Osteoblast (primary cell): ENCODE measurements around the gene PLCXD3. TPM values are rescaled to one million over a fixed set of nuclear protein-coding genes. Genes with fewer than 3 reads are reported as not detected.

Experiments
- DNase-seq: peaks from one replicate; pipeline ENCODE4 v3.0.0; 2011; ENCODE audit warnings: low spot score, mixed read lengths; ENCODE audit not compliant: insufficient read length; ENCODE audit errors: missing footprints
- H2AFZ ChIP-seq: 2 replicates; pipeline ENCODE4 v1.6.0; 2011; ENCODE audit warnings: mild to moderate bottlenecking, low read length
- H3K27ac ChIP-seq: 2 replicates; pipeline ENCODE4 v1.5.1; 2011; ENCODE audit warnings: mild to moderate bottlenecking, low read depth, low read length, moderate library complexity
- H3K27me3 ChIP-seq: 2 replicates; pipeline ENCODE4 v1.6.0; 2012; ENCODE audit warnings: mild to moderate bottlenecking, control low read depth, inconsistent platforms, low read length, moderate library complexity; ENCODE audit not compliant: insufficient read depth
- H3K36me3 ChIP-seq: 2 replicates; pipeline ENCODE4 v1.5.1; 2011; ENCODE audit warnings: mild to moderate bottlenecking, low read length, control low read depth, moderate library complexity; ENCODE audit not compliant: insufficient read depth
- H3K4me1 ChIP-seq: 2 replicates; pipeline ENCODE4 v1.5.1; 2011; ENCODE audit warnings: mild to moderate bottlenecking, low read length, control low read depth, moderate library complexity; ENCODE audit not compliant: insufficient read depth
- H3K4me2 ChIP-seq: 2 replicates; pipeline ENCODE4 v1.6.0; 2011; ENCODE audit warnings: mild to moderate bottlenecking, low read length; ENCODE audit not compliant: insufficient read depth
- H3K4me3 ChIP-seq: fragments of 200-600 bp; sonication (generic); 3 replicates; pipeline ENCODE4 v1.5.1; 2012; ENCODE audit warnings: mild to moderate bottlenecking, low read length, inconsistent platforms; ENCODE audit not compliant: insufficient read depth
- H3K79me2 ChIP-seq: 2 replicates; pipeline ENCODE4 v1.6.0; 2012; ENCODE audit warnings: mild to moderate bottlenecking, low read length, control low read depth, inconsistent platforms; ENCODE audit not compliant: insufficient read depth
- H3K9me3 ChIP-seq: 2 replicates; pipeline ENCODE4 v1.5.1; 2011; ENCODE audit warnings: low read depth, low read length, control low read depth
- H4K20me1 ChIP-seq: 2 replicates; pipeline ENCODE4 v1.6.0; 2012; ENCODE audit warnings: mild to moderate bottlenecking, low read length, control low read depth; ENCODE audit not compliant: insufficient read depth
- CTCF ChIP-seq: IDR thresholded peaks from 2 replicates; pipeline ENCODE4 v1.5.1; 2011; ENCODE audit warnings: mild to moderate bottlenecking, low read depth, low read length, moderate library complexity; ENCODE audit errors: extremely low read depth
- total RNA-seq: library from RNA; depleted of rRNA; stranded (reverse); fragments of >200 nt; gene quantifications from 2 replicates; pipeline ENCODE4 v1.2.3, GENCODE V29; 2012

PLCXD3 gene
- total RNA-seq, 1 donor: 0.36 TPM

- H3K27me3 ChIP-seq: no peaks in the 10 kb centered on the region
- no peak overlapping the region for H3K27ac ChIP-seq
- no peaks in the 10 kb centered on the region for H3K36me3 ChIP-seq
- no peaks in the 10 kb centered on the region for H3K9me3 ChIP-seq
- DNase-seq: peak; percentile 35
- H3K4me2 ChIP-seq: no peak overlapping the region
- H4K20me1 ChIP-seq: no peaks in the 10 kb centered on the region
- H3K4me3 ChIP-seq: no peak overlapping the region
- H2AFZ ChIP-seq: no peak overlapping the region
- H3K79me2 ChIP-seq: no peaks in the 10 kb centered on the region
- H3K4me1 ChIP-seq: no peaks in the 10 kb centered on the region
- TF ChIP-seq CTCF: peak; percentile 76
Measured at GRCh38 chr5:41270423-41271251, 239.8 kb downstream of the PLCXD3 start.

GRCh38 chr5:41268894-41269293 lies 241.5 kb downstream of the PLCXD3 start:
- no peak overlapping the region for H2AFZ ChIP-seq
- H3K9me3 ChIP-seq: no peaks in the 10 kb centered on the region
- peaks cover 5% of the 10 kb centered on the region for H3K27me3 ChIP-seq

GRCh38 chr5:41266377-41266776 lies 244.0 kb downstream of the PLCXD3 start:
- TF ChIP-seq CTCF: no peak
- no peaks in the 10 kb centered on the region for H3K9me3 ChIP-seq
- H3K79me2 ChIP-seq: no peaks in the 10 kb centered on the region
- no peak overlapping the region for H3K4me2 ChIP-seq
- no peak overlapping the region for H3K4me3 ChIP-seq
- H3K4me1 ChIP-seq: no peaks in the 10 kb centered on the region
- no peak for DNase-seq
- peaks cover 5% of the 10 kb centered on the region for H3K27me3 ChIP-seq
- no peaks in the 10 kb centered on the region for H4K20me1 ChIP-seq
- H2AFZ ChIP-seq: no peak overlapping the region
- H3K27ac ChIP-seq: no peak overlapping the region
- H3K36me3 ChIP-seq: no peaks in the 10 kb centered on the region

More at GRCh38 chr5:41268894-41269293, 241.5 kb downstream of the PLCXD3 start:
- H3K27ac ChIP-seq: no peak overlapping the region
- no peaks in the 10 kb centered on the region for H3K79me2 ChIP-seq
- no peak for DNase-seq
- no peak overlapping the region for H3K4me3 ChIP-seq
- H3K36me3 ChIP-seq: no peaks in the 10 kb centered on the region
- H3K4me1 ChIP-seq: no peaks in the 10 kb centered on the region
- no peak overlapping the region for H3K4me2 ChIP-seq
- no peak for TF ChIP-seq CTCF
- no peaks in the 10 kb centered on the region for H4K20me1 ChIP-seq

- Histone ChIP-seq H3K4me2 (no peak overlapping the region), H3K9me3 (no peaks in the 10 kb centered on the region), H3K79me2 (no peaks in the 10 kb centered on the region), H3K27ac (no peak overlapping the region), H3K36me3 (no peaks in the 10 kb centered on the region), H3K4me3 (no peak overlapping the region), H3K4me1 (no peaks in the 10 kb centered on the region), H3K27me3 (peaks cover 5% of the 10 kb centered on the region), H2AFZ (no peak overlapping the region), H4K20me1 (no peaks in the 10 kb centered on the region)
- DNase-seq: no peak
- TF ChIP-seq CTCF: no peak
Measured at GRCh38 chr5:41264019-41264418, 246.4 kb downstream of the PLCXD3 start.
